HK-2 (cell line): ENCODE data around the gene HSDL1.

ENCODE experiments used
- DNase-seq: peaks from one replicate; pipeline ENCODE4 v3.0.0-alpha.2; 2018; ENCODE audit not compliant: unreplicated experiment

HSDL1 gene

DNA sequence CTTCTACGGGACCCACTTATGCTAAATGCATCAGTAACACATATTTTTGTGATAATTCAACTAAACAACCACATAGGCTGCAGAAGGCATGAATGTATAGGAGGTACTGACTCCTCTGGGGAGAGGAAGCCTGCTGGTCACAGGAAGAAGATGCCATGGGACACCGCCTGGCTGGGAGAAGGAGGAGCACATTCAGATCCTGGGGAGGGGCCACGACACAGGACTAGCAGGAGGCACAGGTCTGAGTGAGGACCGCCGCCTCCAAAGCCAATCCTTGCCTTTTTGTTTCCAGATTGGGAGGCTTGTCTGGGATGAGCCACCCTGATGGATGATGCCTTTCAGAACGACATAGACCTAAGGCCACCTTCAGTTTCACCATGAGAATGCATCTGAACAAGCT is 62.9 kb downstream of the HSDL1 start:
- no peak for DNase-seq

DNA sequence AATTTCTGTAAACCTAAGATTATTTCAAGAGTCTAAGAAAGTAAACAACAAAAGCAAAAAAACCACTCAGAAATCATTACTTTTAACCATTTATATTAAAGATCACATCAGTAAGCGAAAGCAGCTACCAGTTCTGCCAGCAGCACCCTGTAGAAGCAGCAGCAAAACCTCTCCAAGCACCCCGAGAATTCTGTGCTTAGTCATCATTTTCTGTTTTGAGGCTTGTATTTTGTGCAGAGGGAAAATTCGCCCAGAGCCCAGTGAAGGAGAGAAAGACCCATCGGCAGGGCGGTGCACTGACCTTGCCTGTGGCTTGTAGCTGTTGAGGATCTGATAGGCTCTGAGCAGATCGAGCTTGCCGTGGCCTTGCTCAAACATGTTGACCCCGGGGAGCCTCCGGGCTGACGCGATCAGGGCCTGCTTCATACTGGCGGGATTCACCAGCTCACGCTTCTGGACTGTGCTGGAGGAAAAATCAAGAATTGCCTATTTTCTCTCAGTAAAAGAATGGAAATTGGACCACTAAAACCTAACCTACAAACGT is 63.5 kb downstream of the HSDL1 start:
- no peak for DNase-seq

DNA sequence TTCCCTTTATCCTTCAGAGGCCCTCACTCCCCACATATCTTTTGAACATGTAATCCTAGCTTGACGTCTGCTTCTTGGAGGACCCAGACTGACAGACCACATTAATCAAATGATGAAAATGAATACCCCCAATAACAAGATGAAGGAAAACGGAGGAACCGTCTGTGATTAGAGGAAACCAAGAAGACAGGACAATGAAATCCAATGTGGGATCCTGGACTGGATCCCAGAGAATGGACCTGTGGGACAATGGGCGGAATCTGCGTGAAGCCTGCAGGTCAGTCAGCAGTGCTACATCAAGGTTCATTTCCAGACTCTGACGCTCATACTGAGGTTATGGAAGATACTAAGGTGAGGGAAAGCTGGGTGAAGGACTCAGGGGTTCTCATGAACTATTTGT is 64.2 kb downstream of the HSDL1 start:
- DNase-seq = no peak

DNA sequence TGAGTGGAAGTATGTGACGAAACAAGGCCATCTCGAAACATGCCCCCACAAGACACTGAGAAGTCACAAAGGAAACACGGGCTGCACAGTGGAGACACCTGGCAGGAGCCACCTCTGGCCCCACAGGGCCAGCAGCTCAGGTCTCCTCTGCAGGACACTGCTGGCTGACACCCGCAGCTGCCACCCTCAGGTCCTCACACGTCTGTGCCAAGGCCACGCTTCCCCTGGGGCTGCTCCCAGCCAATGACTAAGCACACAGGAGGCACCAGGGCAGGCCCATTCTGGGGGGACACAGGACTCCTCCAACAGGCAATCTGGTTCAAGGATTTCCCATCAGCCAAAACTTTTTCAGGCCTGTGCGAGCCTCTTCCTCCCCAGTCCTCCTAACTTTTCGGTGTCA is 64.6 kb downstream of the HSDL1 start:
- no peak for DNase-seq

DNA sequence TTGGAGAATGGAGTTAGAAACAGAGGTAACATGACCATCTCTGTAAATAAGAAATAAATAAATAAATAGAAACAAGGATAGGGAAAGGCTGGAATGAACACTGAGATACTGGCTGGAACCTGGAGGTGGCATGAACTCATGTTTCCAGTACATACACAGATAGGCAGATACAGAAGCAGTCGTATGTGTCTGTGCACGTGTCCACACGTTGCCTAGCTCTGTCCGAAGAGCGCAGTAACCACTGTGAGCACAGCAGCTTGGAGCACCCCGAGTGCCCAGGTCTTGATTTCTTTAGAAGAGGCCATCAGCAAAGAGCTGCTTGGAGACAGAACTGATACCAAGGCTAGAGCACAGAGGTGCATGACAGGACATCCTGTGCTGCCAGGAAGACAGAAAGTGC is 65.3 kb downstream of the HSDL1 start:
- DNase-seq = no peak

DNA sequence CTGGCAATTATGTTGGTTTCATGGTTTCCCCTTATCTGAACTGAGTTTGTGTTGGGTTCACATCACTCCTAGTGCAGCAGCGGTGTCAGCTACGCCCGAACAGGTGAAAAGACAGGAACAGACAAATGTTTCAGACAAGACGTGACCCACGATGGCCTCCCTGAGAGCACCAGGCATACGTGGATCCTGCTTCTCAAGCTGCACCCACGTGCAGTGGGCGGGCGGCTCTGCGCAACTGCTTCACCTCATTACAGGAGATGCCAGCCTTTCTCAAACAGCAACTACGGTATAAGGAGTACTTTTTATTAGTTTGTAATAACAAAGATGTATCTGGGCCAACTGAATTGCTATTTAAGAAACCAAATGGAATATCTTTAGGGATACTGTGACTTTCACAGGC is 69.6 kb downstream of the HSDL1 start:
- no peak for DNase-seq

DNA sequence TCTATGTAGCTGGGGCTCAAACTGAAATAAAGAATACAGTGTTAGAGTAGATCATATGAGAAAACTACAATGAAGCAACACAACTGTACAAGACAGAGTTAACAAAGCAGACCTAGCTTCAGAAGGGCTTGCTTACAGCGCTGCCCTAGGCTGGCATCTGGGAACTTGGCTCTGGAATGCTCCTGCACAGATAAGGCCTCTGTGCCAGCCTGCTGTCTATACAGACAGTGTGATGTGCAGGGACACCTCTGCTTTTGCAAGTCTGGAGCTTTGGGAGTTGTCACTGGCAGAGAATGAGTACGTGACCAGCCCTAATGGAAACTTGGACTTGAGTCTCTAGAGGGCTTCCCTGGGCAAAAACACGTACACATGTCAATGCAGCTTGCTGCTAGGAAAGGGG is 70.3 kb downstream of the HSDL1 start:
- no peak for DNase-seq
